Fibroblast of skin of left quadriceps (primary cell): Measurements from ENCODE around the gene VPREB1.
"Not testable (repeated sequence)": the region's sequence is repeated elsewhere in the genome, so short reads cannot be mapped to it uniquely, and the experiment has no call there.

Source experiments
- DNase-seq, 2 experiments: peaks; one replicate each; pipeline ENCODE4 v3.0.0-alpha.2; 2013; ENCODE audit warnings: low read depth in 2 of 2

VPREB1 gene

DNA sequence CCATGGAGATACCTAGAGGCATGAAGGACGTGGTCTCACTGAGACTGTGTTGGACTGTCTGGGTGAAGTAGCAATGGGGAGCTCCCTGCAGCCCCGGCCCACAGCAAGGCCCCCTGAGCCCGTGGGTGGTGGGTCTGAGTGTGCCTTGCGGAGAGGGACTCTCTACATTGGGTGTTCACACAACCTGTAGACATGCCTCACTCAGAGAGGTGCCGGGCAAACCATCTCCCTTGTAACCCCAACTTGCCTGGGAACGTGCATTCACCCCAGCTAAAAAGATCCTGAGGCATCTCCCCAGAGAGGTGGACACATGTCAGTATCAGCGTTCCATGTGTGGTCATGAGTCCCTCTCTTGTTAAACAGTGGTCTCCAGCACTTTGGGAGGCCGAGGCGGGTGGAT lies 2.1 kb downstream of the VPREB1 start:
- DNase-seq: no peak

DNA sequence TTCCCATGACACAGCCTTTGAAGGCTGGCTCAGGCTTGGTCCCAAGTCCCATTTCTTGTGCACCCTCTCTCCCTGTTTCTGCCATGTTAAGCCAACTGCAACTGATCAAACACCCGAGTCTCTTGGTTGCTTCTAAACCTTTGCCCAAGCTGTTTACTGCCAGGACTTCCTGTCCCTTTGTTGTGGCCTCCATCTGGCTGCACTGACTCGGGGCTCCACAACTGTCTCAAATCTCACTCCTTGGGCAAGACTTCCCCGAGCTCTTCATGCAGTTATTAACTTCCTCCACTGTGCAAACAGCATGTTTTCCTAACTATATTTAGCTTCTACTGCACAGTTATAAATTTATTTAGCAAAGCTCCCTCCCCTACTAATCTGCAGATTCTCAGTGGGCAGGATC lies 4.3 kb downstream of the VPREB1 start:
- DNase-seq: no peak

DNA sequence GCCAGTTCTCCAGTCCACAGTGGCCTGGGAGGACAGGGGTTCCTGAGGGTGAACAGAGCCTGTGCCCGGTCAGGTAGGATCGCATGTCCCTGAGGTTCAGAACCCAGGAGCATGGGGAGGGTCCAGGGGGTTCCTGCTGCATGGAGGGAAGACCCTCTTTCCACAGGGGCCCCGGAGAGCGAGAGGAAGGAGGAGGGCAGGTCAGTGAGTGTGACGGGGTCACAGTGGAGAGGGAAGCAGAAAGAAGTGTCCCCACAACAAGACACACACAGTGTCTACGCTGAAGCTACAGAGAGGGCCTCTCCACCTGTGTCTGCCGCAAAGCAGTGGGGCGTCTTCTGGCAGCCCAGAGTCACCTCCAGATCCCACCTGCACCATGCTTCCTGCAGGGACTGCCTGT lies 6.1 kb downstream of the VPREB1 start:
- not testable (repeated sequence) for DNase-seq

DNA sequence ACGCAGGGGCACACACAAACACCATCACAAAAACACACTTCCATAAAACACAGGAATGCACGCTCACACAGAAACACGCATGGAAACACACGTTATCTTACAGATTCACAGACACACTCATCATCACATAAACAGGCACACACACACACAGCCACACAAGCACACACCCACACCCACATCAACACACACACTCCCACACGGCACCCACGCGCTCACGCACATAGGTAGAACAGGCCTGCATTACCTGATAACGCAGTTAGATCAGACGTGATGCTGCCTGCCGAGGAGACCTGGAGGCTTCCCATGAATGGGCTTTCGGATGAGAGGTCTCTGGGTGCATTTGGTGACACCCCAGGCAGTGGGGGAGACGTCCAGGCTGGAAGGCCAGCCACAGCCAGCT lies 11.5 kb downstream of the VPREB1 start:
- not testable (repeated sequence) for DNase-seq

DNA sequence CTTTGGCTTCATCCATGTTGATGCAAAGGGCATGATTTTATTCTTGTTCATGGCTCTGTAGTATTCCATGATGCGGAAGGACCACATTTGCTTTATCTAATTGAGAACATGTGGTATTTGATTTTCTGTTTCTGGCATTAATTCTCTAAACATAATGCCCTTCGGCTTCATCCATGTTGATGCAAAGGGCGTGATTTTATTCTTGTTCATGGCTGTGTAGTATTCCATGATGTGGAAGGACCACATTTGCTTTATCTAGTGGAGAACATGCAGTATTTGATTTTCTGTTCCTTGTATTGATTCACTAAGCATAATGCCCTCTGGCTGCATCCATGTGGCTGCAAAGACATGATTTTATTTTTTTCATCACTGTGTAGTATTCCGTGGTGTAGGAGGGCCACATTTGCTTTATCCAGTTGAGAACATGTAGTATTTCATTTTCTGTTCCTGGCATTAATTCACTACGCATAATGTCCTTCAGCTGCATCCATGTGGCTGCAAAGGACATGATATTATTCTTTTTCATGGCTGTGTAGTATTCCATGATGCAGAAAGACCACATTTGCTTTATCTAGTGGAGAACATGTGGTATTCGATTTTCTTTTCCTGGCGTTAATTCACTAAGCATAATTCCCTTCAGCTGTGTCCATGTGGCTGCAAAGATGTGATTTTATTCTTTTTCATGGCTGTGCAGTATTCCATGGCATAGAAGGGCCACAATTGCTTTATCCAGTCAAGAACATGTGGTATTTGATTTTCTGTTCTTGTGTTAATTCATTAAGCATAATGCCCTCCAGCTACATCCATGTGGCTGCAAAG lies 14.2 kb downstream of the VPREB1 start:
- DNase-seq: not testable (repeated sequence)

DNA sequence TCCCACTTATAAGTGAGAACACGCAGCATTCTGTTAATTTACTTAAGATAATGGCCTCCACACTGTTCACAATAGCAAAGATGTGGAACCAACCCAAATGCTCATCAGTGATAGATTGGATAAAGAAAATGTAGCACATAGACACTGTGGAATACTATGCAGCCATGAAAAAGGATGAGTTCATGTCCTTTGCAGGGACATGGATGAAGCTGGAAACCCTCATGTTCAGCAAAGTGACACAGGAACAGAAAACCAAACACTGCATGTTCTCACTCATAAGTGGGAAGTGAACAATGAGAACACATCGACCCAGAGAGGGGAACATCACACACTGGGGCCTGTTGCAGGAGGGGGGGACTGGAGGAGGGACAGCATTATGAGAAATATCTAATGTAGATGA lies 15.6 kb downstream of the VPREB1 start:
- DNase-seq: not testable (repeated sequence)

DNA sequence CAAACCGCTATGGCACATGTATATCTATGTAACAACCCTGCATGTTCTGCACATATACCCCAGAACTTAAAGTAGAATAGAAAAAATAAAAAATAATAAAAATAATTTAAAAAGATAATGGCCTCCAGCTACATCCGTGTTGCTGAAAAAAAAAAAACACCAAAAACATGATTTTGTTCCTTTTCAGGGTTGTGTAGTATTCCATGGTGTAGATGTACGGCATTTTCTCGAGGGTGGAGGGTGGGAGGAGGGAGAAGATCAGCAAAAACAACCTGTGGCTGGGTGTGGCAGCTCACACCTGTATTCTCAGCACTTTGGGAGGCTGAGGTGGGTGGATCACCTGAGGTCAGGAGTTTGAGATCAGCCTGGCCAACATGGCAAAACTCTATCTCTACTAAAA lies 16.0 kb downstream of the VPREB1 start:
- DNase-seq: not testable (repeated sequence)

DNA sequence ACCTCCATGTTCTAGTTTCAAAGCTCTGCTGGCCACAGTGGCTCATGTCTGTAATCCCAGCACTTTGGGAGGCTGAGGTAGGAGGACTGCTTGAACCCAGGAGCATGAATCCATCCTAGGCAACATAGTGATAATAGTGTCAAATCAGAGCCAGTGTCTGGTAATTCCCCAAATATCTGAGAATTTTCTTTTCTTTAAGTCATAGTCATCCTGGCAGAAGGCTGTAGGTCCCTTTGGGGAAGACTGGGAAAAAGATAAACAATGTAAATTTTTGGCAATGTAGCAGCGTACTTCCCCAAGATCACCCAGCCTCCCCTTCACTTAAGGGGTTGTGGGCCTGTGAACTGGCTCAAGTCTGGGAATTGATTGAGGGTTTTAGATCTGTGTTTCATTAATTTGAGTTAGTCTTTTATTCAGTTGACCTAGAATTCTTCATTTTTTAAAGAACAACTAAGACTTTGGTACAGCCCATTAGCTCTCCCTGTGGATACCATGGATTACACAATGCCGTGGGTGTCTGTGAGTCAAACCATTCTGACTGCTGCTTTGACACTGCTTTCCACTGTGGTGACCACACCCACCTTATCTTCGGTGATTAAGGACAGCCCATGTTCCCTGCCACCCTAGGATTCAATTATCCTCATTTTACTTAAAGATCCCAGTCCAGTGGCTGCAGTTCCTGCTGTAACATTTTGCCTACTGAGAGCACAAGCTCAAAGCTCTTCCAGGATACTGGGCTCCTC lies 17.9 kb downstream of the VPREB1 start:
- peak; percentile 15 to 18 for DNase-seq

DNA sequence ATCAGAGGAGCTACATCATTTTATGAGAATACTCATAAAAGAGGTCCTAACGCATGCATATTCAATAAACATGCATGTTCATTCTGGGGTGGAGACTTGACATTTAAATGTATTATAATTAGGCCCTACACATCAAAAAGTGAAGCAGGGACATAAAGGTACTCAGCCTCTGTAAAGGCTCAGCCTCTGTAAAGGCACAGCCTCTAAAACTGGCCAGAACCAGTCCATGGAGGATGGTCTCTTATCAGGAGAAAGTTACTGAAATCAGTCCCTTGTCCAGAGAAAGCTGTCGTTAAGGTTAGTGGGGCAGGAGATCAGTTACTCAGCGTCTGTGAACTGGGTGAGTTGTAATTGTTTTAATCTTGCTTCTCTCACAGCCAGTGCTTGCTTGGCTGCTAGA lies 19.2 kb downstream of the VPREB1 start:
- DNase-seq: not testable (repeated sequence)

DNA sequence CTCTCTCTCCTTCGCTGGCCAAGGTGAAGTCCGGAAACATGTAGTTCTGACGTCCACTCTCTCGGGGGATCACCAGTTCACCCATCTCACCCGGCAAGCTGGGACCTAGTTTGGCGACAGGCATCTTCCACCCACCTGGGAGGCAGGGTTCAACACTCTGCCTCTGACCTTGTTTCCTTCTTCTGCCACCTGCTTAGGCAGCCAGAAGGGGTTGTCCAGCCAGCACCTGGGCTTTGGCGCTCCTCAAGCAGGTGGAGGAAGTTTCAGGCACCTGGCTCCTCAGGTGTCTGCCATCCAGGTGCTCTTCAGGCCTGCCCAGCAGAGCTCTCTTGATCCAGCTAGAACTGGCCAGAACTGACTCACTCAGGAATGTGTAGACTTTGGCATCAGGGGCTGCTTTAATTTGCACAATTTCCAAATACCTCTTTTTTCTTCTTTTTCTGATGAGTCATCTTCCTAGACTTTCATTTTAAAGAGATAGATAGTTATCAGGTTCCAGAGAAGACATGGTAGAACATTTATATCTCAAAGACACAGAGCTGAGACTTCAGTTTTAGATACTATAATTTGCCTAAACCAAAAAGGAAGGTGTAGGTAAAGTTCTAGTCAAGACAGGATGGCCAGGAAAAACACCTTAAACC lies 25.6 kb downstream of the VPREB1 start:
- DNase-seq: not testable (repeated sequence)

DNA sequence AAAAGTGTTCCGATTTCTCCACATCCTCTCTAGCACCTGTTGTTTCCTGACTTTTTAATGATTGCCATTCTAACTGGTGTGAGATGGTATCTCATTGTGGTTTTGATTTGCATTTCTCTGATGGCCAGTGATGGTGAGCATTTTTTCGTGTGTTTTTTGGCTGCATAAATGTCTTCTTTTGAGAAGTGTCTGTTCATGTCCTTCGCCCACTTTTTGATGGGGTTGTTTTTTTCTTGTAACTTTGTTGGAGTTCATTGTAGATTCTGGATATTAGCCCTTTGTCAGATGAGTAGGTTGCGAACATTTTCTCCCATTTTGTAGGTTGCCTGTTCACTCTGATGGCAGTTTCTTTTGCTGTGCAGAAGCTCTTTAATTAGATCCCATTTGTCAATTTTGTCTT lies 32.8 kb downstream of the VPREB1 start:
- DNase-seq: not testable (repeated sequence)

DNA sequence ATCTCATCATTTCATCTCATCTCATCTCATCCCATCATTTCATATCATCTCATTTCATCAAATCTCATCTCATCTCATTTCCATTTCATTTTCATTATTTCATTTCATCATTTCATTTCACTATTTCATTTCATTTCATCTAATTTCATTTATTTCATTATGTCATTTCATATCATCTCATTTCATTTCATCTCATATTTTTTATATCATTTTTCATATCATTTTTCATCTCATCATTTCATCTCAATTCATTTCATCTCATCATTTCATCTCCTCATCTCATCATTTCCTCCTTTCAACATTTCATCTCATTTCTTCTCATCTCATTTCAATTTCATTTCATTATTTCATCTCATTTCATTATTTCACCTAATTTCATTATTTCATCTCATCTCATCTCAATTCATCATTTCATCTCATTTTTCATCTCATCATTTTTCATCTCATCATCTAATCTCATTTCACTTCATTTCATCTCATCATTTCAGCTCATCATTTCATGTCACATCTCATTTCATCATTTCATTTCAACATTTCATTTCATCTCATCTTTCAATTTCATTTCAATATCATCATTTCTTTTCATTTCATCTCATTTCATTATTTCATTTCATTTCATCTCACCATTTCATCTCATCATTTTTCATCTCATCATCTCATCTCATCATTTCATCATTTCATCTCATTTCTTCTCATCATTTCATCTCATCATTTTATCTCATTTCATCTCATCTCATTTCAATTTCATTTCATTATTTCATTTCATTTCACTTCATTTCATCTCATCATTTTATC lies 40.6 kb downstream of the VPREB1 start:
- DNase-seq: not testable (repeated sequence)

DNA sequence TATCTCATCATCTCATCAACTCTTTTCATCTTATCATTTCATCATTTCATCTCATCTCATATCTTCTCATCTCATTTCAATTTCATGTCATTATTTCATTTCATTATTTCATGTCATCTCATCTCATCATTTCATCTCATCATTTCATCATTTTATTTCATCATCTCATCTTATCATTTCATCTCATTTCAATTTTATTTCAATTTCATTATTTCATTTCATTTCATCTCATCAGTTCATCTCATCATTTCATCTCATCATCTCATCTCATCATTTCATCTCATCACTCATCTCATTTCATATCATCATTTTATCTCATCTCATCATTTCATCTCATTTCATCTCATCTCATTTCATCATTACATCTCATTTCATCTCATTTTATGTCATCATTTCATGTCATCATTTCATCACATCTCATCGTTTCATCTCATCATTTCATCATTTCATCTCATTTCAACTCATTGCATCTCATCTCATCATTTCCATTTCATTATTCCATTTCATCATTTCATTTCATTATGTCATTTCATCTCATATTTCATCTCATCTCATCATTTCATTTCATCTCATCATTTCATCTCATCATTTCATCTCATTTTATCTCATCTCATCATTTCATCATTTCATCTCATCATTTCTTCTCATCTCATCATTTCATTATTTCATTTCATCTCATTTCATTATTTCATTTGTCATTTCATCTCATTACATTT lies 42.0 kb downstream of the VPREB1 start:
- not testable (repeated sequence) for DNase-seq

DNA sequence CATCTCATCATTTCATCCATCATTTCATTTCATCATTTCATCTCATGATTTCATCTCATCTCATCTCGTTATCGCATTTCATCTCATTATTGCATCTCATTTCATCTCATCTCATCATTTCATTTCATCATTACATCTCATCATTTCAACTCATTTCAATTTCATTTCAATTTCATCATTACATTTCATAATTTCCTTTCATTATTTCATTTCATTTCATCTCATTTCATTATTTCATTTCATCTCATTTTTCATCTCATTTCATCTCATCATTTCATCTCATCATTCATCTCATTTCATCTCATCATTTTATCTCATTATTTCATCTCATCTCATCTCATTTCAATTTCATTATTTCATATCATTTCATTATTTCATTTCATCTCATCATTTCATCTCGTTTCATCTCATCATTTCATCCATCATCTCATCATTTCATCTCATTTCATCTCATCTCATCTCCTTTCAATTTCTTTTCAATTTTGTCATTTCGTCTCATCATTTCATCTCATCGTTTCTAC lies 42.6 kb downstream of the VPREB1 start:
- not testable (repeated sequence) for DNase-seq

DNA sequence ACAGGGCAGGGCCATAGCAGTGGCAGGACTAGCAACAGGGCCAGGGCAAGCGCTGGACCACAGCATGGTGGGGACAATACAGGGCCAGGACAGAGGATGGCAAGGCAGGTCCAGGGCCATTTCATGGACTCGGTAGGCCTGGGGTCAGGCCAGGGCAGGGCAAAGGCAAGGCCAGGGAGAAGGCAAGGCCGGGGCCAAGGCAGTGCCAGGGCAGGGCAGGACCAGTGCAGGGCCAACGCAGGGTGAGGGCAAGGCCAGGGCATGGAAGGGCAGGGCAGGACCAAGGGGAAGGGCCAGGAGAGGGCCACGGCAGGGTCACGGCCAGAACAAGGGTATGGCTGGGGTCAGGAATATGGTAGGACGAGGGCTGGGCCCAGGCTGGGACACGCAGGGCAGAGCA lies 45.1 kb downstream of the VPREB1 start:
- not testable (repeated sequence) for DNase-seq

DNA sequence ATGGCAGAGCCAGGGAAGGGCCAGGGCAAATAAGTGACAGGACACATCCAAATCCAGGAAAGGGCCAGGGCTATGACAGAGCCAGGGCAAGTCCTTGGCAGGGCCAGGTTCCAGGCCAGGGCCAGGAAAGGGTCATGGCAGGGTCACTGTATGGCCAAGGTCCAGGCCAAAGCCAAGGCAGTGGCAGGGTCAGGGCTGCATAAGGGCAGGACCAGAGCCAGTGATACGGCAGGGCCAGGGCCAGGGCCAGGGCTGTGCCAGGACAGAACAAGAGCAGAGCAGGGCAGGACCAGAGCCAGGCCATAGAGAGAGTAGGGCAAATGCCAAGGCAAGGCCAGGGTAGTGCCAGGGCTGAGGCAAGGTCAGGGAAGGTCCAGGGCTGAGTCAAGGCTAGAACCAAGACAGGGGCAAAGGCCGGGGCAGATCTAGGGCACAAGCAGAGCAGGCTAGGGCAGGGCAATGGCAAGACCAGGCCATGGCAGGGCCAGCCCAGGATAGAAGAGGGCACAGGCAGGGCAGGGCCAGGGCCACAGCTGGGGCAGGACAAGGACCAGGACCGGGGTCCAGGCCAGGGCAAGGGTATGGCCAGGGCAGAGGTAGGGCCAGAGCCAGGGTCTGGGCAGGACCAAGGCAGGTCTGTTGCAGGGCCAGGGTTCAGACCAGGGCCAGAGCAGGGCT lies 46.7 kb downstream of the VPREB1 start:
- DNase-seq: not testable (repeated sequence)

DNA sequence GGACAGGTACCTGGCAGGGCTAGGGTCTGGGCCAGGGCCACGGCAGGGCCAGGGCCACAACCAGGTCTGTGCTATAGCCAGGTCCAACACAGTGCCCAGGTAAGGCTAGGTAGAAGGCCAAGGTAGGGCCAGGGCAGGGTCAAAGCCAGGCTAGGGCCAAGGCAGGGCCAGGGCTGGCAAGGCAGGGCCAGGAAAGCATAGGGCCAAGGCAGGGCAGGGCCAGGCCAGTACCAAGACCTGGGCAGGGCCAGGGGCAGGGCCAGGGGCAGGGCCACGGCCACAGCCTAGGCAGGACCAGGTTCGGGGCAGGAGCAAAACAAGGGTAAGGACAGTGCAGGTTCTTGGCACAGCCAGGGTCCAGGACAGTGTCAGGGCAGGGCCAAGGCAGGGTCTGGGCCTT lies 48.1 kb downstream of the VPREB1 start:
- not testable (repeated sequence) for DNase-seq

DNA sequence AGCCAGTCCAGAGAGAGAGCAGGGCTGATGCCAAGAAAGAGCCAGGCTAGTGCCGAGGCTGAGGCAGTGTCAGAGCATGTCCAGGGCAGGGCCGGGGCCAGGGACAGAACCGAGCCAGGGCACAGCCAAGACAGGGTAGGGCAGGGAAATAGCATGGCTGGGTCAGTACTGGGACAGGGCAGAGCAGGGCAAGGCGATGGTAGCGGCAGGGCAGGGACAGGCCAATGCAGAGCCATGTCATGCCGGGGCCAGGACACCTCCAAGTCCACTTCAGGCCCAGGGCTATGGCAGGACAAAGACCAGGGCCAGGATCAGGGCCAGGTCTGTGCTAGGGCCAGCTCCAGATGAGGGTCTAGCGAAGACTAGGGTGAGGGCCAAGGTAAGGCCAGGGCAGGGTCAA lies 48.9 kb downstream of the VPREB1 start:
- not testable (repeated sequence) for DNase-seq

DNA sequence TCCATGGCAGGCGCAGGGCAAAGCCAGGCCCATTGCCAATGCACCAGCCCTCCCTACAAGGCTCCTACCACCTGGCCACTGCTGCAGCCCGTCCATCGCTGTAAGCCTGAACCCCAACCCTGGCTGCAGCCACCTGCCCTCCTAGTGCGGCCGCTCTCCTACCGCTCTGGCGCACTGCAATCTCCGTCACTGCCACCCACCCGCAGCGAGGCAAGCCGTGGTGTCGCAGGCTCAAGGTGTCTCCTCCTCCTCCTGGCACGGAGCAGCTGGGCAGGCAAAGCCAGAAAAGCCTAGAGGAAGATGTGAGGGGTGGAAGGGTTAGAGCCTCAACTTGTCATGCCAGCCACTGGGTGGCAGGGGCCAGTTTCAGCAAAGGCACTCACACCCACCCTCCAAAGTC lies 50.1 kb downstream of the VPREB1 start:
- DNase-seq: not testable (repeated sequence)
